ENCODE results near the gene MED23.
"Not testable (repeated sequence)": the region's sequence is repeated elsewhere in the genome, so short reads cannot be mapped to it uniquely, and the experiment has no call there.

The MED23 gene

DNA sequence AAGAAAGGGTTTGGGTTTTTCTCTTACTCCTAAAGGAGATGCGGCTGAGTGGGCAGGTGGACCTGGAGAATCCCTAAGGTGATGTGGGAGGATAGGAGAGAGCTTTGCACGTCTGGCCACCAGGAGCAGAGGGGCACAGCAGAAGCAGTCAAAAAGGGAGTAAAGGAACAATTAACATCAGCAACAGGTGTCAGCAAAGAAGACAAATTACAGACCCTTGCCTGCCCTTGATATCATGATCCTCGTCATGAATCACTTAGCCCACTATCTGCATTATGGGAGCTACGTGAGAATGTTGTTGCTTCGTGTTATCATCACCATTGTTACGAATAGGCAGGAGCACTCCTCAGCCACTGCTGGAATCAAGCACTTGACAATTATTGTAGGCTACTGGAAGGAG lies 80.6 kb downstream of the MED23 start:
- TF ChIP-seq, protein P1, sequence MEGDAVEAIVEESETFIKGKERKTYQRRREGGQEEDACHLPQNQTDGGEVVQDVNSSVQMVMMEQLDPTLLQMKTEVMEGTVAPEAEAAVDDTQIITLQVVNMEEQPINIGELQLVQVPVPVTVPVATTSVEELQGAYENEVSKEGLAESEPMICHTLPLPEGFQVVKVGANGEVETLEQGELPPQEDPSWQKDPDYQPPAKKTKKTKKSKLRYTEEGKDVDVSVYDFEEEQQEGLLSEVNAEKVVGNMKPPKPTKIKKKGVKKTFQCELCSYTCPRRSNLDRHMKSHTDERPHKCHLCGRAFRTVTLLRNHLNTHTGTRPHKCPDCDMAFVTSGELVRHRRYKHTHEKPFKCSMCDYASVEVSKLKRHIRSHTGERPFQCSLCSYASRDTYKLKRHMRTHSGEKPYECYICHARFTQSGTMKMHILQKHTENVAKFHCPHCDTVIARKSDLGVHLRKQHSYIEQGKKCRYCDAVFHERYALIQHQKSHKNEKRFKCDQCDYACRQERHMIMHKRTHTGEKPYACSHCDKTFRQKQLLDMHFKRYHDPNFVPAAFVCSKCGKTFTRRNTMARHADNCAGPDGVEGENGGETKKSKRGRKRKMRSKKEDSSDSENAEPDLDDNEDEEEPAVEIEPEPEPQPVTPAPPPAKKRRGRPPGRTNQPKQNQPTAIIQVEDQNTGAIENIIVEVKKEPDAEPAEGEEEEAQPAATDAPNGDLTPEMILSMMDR (IDR thresholded peaks at IDR 0.05; ENCODE audit: insufficient read depth, missing control alignments), result no peak
- FAIRE-seq (no peak), DNase-seq (ENCODE audit: insufficient read length, low spot score) (no peak)

DNA sequence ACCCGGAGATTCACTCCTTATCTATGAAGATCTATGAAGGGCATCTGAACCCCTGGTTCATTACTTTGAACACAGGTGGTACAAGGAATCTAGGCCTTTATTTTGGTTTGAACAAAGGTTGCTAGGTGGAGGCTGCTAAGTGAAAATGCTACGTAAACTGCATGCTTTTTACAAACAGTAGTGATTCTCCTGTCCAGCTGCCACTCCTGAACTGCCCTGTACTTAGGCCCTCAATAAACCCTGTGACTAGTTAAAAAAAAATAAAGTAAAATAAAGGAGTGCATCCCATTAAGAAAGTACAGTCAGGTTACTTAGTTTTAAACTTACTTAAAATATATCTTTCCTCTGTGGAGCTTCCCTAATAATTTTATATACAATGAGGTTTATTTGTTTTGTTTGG lies 82.7 kb downstream of the MED23 start:
- TF ChIP-seq, protein P1 (IDR thresholded peaks at IDR 0.05; ENCODE audit: insufficient read depth, missing control alignments), result no peak
- FAIRE-seq (no peak), DNase-seq (ENCODE audit: insufficient read length, low spot score) (no peak)

DNA sequence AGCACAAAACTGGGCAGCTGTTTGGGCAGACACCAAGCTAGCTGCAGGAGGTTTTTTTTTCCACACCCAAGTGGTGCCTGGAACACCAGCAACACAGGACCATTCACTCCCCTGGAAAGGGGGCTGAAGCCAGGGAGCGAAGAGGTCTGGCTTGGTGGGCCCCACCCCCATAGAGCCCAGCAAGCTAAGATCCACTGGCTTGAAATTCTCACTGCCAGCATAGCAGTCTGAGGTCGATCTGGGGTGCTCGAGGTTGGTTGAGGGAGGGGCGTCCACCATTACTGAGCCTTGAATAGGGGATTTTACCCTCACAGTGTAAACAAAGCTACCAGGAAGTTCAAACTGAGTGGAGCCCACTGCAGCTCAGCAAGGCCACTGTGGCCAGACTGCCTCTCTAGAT lies 89.4 kb downstream of the MED23 start:
- not testable (repeated sequence) for DNase-seq (ENCODE audit: insufficient read length, low spot score); FAIRE-seq

DNA sequence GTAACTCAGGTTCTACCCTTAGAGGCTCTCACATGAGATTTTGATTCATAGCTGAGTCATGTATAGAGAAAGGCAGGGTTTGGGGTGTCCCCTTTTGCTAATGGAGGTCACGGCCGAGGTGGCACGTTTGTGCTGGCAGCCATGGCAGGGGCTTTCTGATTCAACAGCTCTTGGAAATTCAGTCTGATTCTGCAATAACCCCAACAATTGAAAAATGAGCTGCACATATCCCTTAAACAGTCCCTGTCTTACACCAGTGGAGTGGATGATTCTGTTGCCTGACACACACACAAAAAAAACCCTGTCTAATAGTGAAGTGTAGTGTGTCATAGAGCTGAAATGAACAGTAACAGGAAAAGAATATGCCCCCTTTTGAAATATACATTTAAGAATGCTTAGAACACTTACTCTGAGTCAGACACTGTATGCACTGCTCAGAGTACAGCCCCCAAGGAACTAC lies 95.4 kb downstream of the MED23 start:
- FAIRE-seq (no peak), DNase-seq (ENCODE audit: insufficient read length, low spot score) (no peak)
- TF ChIP-seq, protein P1 (IDR thresholded peaks at IDR 0.05; ENCODE audit: insufficient read depth, missing control alignments), result no peak

DNA sequence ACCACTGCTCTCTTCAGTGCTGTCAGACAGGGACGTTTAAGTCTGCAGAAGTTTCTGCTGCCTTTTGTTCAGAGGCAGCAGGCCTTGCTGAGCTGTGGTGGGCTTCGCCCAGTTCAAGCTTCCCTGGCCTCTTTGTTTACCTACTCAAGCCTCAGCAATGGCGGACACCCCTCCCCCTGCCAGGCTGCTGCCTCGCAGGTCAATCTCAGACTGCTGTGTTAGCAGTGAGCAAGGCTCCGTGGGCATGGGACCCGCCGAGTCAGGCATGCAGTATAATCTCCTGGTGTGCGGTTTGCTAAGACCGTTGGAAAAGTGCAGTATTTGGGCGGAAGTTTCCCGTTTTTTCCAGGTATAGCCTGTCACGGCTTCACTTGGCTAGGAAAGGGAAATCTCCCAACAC lies 96.4 kb downstream of the MED23 start:
- FAIRE-seq; DNase-seq (ENCODE audit: insufficient read length, low spot score): not testable (repeated sequence)

DNA sequence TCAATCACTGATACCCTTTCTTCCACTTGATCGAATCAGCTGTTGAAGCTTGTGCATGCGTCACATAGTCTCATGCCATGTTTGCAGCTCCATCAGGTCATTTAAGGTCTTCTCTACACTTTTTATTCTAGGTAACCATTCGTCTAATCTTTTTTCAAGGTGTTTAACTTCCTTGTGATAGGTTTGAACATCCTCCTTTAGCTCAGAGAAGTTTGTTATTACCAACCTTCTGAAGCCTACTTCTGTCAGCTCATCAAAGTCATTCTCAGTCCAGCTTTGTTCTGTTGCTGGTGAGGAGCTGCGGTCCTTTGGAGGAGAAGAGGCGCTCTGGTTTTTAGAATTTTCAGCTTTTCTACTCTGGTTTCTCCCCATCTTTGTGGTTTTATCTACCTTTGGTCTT lies 97.1 kb downstream of the MED23 start:
- not testable (repeated sequence) for FAIRE-seq

DNA sequence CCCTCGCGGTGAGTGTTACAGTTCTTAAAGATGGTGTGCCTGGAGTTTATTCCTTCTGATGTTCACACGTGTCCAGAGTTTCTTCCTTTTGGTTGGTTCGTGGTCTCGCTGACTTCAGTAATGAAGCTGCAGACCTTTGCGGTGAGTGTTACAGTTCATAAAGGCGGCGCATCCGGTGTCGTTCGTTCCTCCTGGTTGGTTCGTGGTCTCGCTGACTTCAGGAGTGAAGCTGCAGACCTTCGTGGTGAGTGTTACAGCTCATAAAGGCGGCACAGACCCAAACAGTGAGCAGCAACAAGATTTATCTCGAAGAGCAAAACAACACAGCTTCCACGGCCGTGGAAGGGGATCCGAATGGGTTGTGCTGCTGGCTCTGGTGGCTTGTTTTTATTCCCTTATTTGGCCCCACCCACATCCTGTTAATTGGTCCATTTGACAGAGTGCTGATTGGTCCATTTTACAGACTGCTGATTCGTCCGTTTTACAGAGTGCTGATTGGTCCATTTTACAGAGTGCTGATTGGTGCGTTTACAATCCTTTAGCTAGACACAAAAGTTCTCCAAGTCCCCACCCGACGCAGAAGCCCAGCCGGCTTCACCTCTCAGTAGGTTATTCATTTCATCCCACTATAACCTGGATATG lies 103.2 kb downstream of the MED23 start:
- TF ChIP-seq, protein P1 (IDR thresholded peaks at IDR 0.05; ENCODE audit: insufficient read depth, missing control alignments), result no peak
- DNase-seq (ENCODE audit: insufficient read length, low spot score), result no peak
- no peak for FAIRE-seq

More for the DNA sequence above, 97.1 kb downstream of the MED23 start:
- DNase-seq (ENCODE audit: insufficient read length, low spot score), result not testable (repeated sequence)

DNA sequence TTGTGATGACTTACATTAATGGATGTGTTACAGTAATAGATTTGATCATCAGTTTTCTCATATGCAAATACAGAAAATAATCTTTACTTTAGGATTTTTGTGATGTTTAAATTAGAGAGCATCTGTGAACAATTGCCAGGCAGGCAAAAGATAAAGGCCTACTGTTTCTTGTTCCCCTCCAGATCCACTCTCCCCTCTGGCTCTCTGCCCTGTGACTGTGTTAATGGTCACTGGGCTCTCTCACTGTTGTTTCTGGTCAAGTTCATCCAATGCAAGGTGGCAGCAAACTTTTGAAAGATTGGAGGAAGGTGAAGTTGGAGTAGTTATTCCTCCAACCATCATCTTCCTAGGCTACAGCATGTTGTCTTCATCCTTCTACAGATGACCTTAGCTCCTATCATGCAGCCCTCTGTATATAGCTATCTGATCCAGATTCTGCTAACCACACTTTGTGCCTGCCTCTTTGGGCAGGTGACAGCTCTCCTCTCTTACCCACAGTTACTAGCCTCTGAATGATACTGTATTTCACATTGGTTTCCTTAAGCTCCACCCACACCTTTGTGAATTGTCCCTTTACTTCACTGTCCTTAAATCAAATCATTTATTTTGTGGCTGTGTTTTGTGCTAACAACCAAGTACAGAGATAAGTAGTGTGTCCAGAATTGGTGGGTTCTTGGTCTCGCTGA lies 103.9 kb downstream of the MED23 start:
- no peak for DNase-seq (ENCODE audit: insufficient read length, low spot score)
- TF ChIP-seq, protein P1 (IDR thresholded peaks at IDR 0.05; ENCODE audit: insufficient read depth, missing control alignments), result no peak

More for the DNA sequence above, 103.9 kb downstream of the MED23 start:
- FAIRE-seq, result no peak
